H1 (cell line): ENCODE results near the gene CKS1B. TPM values are rescaled to one million over a fixed set of nuclear protein-coding genes. Genes with fewer than 3 reads are reported as not detected.

Source experiments
- CTCF ChIA-PET: fragments of 300-600 bp; sonication (Branson Sonifier 250); formaldehyde crosslinking; loops from one replicate; lab custom pipeline; 2021; ENCODE audit not compliant: partially characterized antibody; lab: Charles Lee
- POLR2A ChIA-PET: fragments of 300-600 bp; sonication (Branson Sonifier 250); formaldehyde crosslinking; loops from one replicate; lab custom pipeline; 2021; ENCODE audit warnings: inconsistent platforms; ENCODE audit not compliant: partially characterized antibody; lab: Charles Lee
- DNase-seq, 2 experiments: peaks; one replicate each; pipeline versions ENCODE4 v3.0.0 to v3.0.0-alpha.2; 2010 to 2022; ENCODE audit warnings: low spot score in 2 of 2, low read depth in 1 of 2, mixed read lengths in 1 of 2
- FAIRE-seq: peaks from 2 replicates; lab custom pipeline; 2011; peaks lifted over from hg19 to GRCh38; lab: Jason Lieb, UNC
- H2AFZ ChIP-seq: 2 replicates; pipeline ENCODE4 v1.8.1; 2012; ENCODE audit warnings: low read length, inconsistent platforms
- H2AK5ac ChIP-seq: 2 replicates; pipeline ENCODE4 v1.6.1; 2013; ENCODE audit warnings: low read depth, low read length
- H2BK120ac ChIP-seq: replicated peaks from 2 replicates; pipeline ENCODE3; 2013; ENCODE audit warnings: low read depth, low read length, inconsistent platforms
- H2BK12ac ChIP-seq: 2 replicates; pipeline ENCODE4 v1.6.1; 2013; ENCODE audit warnings: low read depth, low read length
- H2BK15ac ChIP-seq: 2 replicates; pipeline ENCODE4 v1.6.1; 2013; ENCODE audit warnings: low read length
- H2BK20ac ChIP-seq: 2 replicates; pipeline ENCODE4 v1.6.1; 2013; ENCODE audit warnings: low read length
- H2BK5ac ChIP-seq: 2 replicates; pipeline ENCODE4 v1.6.1; 2013; ENCODE audit warnings: low read depth, low read length
- H3K14ac ChIP-seq: 2 replicates; pipeline ENCODE4 v1.6.1; 2013; ENCODE audit warnings: inconsistent platforms; ENCODE audit not compliant: insufficient read length
- H3K18ac ChIP-seq: 2 replicates; pipeline ENCODE4 v1.6.1; 2013; ENCODE audit warnings: low read length; ENCODE audit errors: extremely low read depth
- H3K23ac ChIP-seq: 2 replicates; pipeline ENCODE4 v1.6.1; 2013; ENCODE audit warnings: inconsistent platforms; ENCODE audit not compliant: insufficient read length
- H3K23me2 ChIP-seq: 2 replicates; pipeline ENCODE4 v1.6.1; 2013; ENCODE audit warnings: low read depth, low read length
- H3K27ac ChIP-seq: 2 replicates; pipeline ENCODE4 v1.6.1; 2011; ENCODE audit warnings: low read depth, low read length, inconsistent platforms
- H3K27me3 ChIP-seq, 4 experiments: replicated peaks in 1 of 4; 1 replicate in 1 of 4; 2 replicates in 3 of 4; pipeline versions ENCODE4 v1.6.1 to v1.8.1; 2011 to 2013; ENCODE audit warnings: low read length in 3 of 4, mild to moderate bottlenecking in 3 of 4, inconsistent platforms in 2 of 4, mixed read lengths in 2 of 4, moderate library complexity in 1 of 4; ENCODE audit not compliant: control insufficient read depth in 3 of 4, insufficient read depth in 3 of 4; ENCODE audit errors: extremely low read depth in 1 of 4
- H3K36me3 ChIP-seq, 4 experiments: 2 replicates each; pipeline versions ENCODE4 v1.6.1 to v1.8.1; 2011 to 2013; ENCODE audit warnings: mild to moderate bottlenecking in 4 of 4, low read length in 3 of 4, moderate library complexity in 2 of 4, control low read depth in 1 of 4, inconsistent platforms in 1 of 4; ENCODE audit not compliant: insufficient read depth in 4 of 4, control insufficient read depth in 2 of 4
- H3K4ac ChIP-seq: replicated peaks from 2 replicates; pipeline ENCODE3; 2013; ENCODE audit warnings: low read length, low read depth, mixed read lengths, inconsistent platforms; ENCODE audit not compliant: insufficient read length
- H3K4me1 ChIP-seq, 4 experiments: replicated peaks in 1 of 4; 1 replicate in 1 of 4; 2 replicates in 3 of 4; pipeline versions ENCODE4 v1.6.1 to v1.8.1; 2011 to 2013; ENCODE audit warnings: low read length in 3 of 4, inconsistent platforms in 2 of 4, mixed read lengths in 1 of 4; ENCODE audit not compliant: insufficient read depth in 4 of 4, control insufficient read depth in 3 of 4
- H3K4me2 ChIP-seq, 2 experiments: 2 replicates each; pipeline versions ENCODE4 v1.6.1 to v1.8.1; 2011 to 2013; ENCODE audit warnings: low read depth in 2 of 2, low read length in 2 of 2, control low read depth in 1 of 2, inconsistent platforms in 1 of 2, mild to moderate bottlenecking in 1 of 2; ENCODE audit not compliant: insufficient read depth in 1 of 2
- H3K4me3 ChIP-seq, 4 experiments: fragments of 200-600, 300-600 bp in 1 of 4; sonication (generic), shearing (Covaris generic), sonication (Bioruptor Twin) in 1 of 4; 2 replicates each; pipeline versions ENCODE4 v1.5.1 to v1.8.1; 2011 to 2016; ENCODE audit warnings: low read length in 4 of 4, low read depth in 3 of 4, control low read depth in 2 of 4, inconsistent platforms in 2 of 4, mild to moderate bottlenecking in 2 of 4, mixed read lengths in 1 of 4, moderate library complexity in 1 of 4; ENCODE audit not compliant: insufficient read depth in 2 of 4; ENCODE audit errors: extremely low read depth in 1 of 4
- H3K56ac ChIP-seq: replicated peaks from 2 replicates; pipeline ENCODE3; 2013; ENCODE audit warnings: low read depth, mild to moderate bottlenecking, mixed read lengths, low read length, inconsistent platforms; ENCODE audit not compliant: insufficient read length
- H3K79me1 ChIP-seq: 2 replicates; pipeline ENCODE4 v1.6.1; 2013; ENCODE audit warnings: low read depth, low read length, control low read depth
- H3K79me2 ChIP-seq, 2 experiments: 2 replicates each; pipeline versions ENCODE4 v1.6.1 to v1.8.1; 2012 to 2013; ENCODE audit warnings: low read length in 2 of 2, mild to moderate bottlenecking in 2 of 2, inconsistent platforms in 1 of 2; ENCODE audit not compliant: insufficient read depth in 2 of 2, control insufficient read depth in 1 of 2
- H3K9ac ChIP-seq, 4 experiments: replicated peaks in 1 of 4; 1 replicate in 1 of 4; 2 replicates in 3 of 4; pipeline versions ENCODE4 v1.6.1 to v1.8.1; 2011 to 2013; ENCODE audit warnings: low read depth in 3 of 4, low read length in 3 of 4, control low read depth in 2 of 4, mild to moderate bottlenecking in 2 of 4, moderate library complexity in 2 of 4, inconsistent platforms in 1 of 4; ENCODE audit errors: extremely low read depth in 1 of 4
- H3K9me3 ChIP-seq, 2 experiments: 2 replicates each; pipeline versions ENCODE4 v1.6.1 to v1.8.1; 2012 to 2013; ENCODE audit warnings: mild to moderate bottlenecking in 2 of 2, moderate library complexity in 2 of 2, control low read depth in 1 of 2, inconsistent platforms in 1 of 2, low read depth in 1 of 2, low read length in 1 of 2, mixed read lengths in 1 of 2; ENCODE audit not compliant: insufficient read depth in 2 of 2
- H4K20me1 ChIP-seq, 2 experiments: replicated peaks in 1 of 2; 2 replicates each; pipeline versions ENCODE3 to v1.8.1; 2011 to 2013; ENCODE audit warnings: inconsistent platforms in 2 of 2, low read length in 2 of 2, mild to moderate bottlenecking in 1 of 2; ENCODE audit not compliant: insufficient read depth in 2 of 2, control insufficient read depth in 1 of 2
- H4K5ac ChIP-seq: 2 replicates; pipeline ENCODE4 v1.6.1; 2013; ENCODE audit warnings: low read length, low read depth, mixed read lengths, inconsistent platforms; ENCODE audit not compliant: insufficient read length
- H4K8ac ChIP-seq: 2 replicates; pipeline ENCODE4 v1.8.0; 2013; ENCODE audit warnings: mild to moderate bottlenecking, moderate library complexity, low read length, inconsistent platforms; ENCODE audit not compliant: insufficient read depth; ENCODE audit errors: extremely low read depth
- H4K91ac ChIP-seq: replicated peaks from 2 replicates; pipeline ENCODE3; 2013; ENCODE audit warnings: low read length, mixed read lengths, inconsistent platforms; ENCODE audit not compliant: insufficient read length
- PHF8 ChIP-seq: fragments of 200-600 bp; sonication (generic); conservative IDR thresholded peaks from 2 replicates; pipeline ENCODE4 v1.7.1; 2012; ENCODE audit warnings: low read depth, mild to moderate bottlenecking, inconsistent platforms, low read length, moderate library complexity
- WGBS, 2 experiments: shearing (Covaris generic) in 1 of 2; methylation state at CpG; one replicate each; pipeline versions ENCODE4 v1.1.6 to v1.1.7; 2013 to 2015; ENCODE audit warnings: low lambda C conversion rate in 2 of 2, mixed read lengths in 2 of 2, inconsistent platforms in 1 of 2, low coverage in 1 of 2, missing lambda C conversion rate in 1 of 2; ENCODE audit not compliant: insufficient replicate concordance in 2 of 2, insufficient coverage in 1 of 2, insufficient read length in 1 of 2; ENCODE audit errors: extremely low coverage in 1 of 2, missing lambda C conversion rate in 1 of 2; 5-methylcytosine and 5-hydroxymethylcytosine counted together
- polyA plus RNA-seq, 7 experiments: library from polyadenylated mRNA; depleted of rRNA in 3 of 7; stranded (reverse) in 5 of 7; unstranded in 2 of 7; fragments of >200 nt in 5 of 7; fragments of 200-250 nt in 2 of 7; gene quantifications; 1 replicate in 5 of 7; 2 replicates in 1 of 7; 4 replicates in 1 of 7; pipeline versions ENCODE4 v1.2.1 to v1.2.3, GENCODE V29; 2011 to 2013; ENCODE audit warnings: missing spikeins in 2 of 7, mixed read lengths in 2 of 7
- total RNA-seq: library from RNA; stranded (reverse); fragmentation: NEBNext Ultra II Directional; extraction: Animal tissue kit (Norgen Biotek cat#: 25700); gene quantifications from 2 replicates; pipeline ENCODE4 v1.2.1, GENCODE V29; 2021

Gene CKS1B
- total and polyA plus RNA-seq, 2 of the 8 experiments (the other 6 are each of a cell fraction or from before 2014, with no cell fraction given) = 294 to 1,025 TPM

GRCh38 chr1:154934358-154934948 is 40.0 kb upstream of the CKS1B start:
- H3K79me2 ChIP-seq = no peaks in the 10 kb centered on the region
- POLR2A ChIA-PET = interaction anchor here (0.9 to 1.4 kb wide), 2 partner anchors 11 to 28 kb away, joined by 3 read pairs; no protein-coding TSS in a partner anchor
- H2AK5ac ChIP-seq = no peak overlapping the region

More at GRCh38 chr1:154934358-154934948, 40.0 kb upstream of the CKS1B start:
- Histone ChIP-seq H3K79me1 (no peaks in the 10 kb centered on the region; the same call in 1 of the 2 replicates), H2BK5ac (no peak overlapping the region), H3K56ac (no peak overlapping the region), H2BK12ac (no peak overlapping the region), H4K91ac (no peak overlapping the region), H3K9me3 (no peaks in the 10 kb centered on the region), H2AFZ (no peak overlapping the region), H2BK15ac (no peak overlapping the region), H3K4ac (no peak overlapping the region), H3K4me2 (no peak overlapping the region), H3K9ac (no peak overlapping the region), H2BK20ac (no peak overlapping the region), H3K23me2 (peaks cover 12% of the 10 kb centered on the region), H3K14ac (no peak overlapping the region), H3K27ac (no peak overlapping the region), H4K20me1 (no peaks in the 10 kb centered on the region), H3K4me1 (peaks cover 0 to 4% (median 3%) of the 10 kb centered on the region in 4 experiments; a peak in 2 of 7 replicates), H3K4me3 (no peak overlapping the region), H2BK120ac (no peak overlapping the region), H3K18ac (no peak overlapping the region), H3K23ac (no peak overlapping the region), H3K36me3 (no peaks in the 10 kb centered on the region), H4K8ac (no peak overlapping the region), H4K5ac (no peak overlapping the region), H3K27me3 (no peaks in the 10 kb centered on the region)
- DNase-seq (no peak), FAIRE-seq (no peak)
- CTCF ChIA-PET = interaction anchor here (0.6 to 2.9 kb wide), 8 partner anchors 10 to 359 kb away, joined by 3 to 7 read pairs (median 4); no protein-coding TSS in a partner anchor
- no peak for TF ChIP-seq PHF8
- 92% methylated on average over 5 of the region's 5 CpGs; no CpG with 5 or more reads in 1 of the 2 experiments for WGBS, 2 experiments
